ENCODE data around the gene REC114. TPM values are rescaled to one million over a fixed set of nuclear protein-coding genes. Genes with fewer than 3 reads are reported as not detected.

Gene REC114
- total and polyA plus RNA-seq, 2 experiments from 2014 or later: 0.24 TPM; not detected in 1

DNA sequence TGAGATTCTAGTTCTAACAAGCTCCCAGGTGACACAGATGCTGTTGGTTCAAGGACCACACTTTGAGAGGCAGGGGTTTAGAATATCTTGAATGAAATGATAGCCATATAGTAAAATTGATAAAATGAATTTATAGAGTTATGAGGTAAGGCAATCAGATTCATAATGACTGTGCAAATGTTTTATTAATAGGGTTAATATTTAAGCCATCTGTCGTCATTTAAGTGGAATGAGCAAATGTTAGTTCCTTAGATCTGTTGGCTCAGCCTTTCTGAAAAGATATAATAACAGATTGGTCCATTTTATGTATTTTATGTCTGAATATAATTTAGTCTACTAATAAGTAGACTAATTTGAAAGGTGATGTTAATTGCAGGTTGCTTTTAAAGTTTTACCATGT, 12.9 kb downstream of the REC114 start:
- no peak for DNase-seq (ENCODE audit: low spot score)
- Histone ChIP-seq H4K20me1 (ENCODE audit: insufficient read depth, poor library complexity, severe bottlenecking) (no peaks in the 10 kb centered on the region), H3K9me2 (replicated peaks; ENCODE audit: insufficient read depth) (no peaks in the 10 kb centered on the region), H3K79me2 (no peaks in the 10 kb centered on the region), H3K9me3 (ENCODE audit: low read depth) (no peaks in the 10 kb centered on the region), H3K4me2 (no peak overlapping the region), H3K27ac (no peak overlapping the region), H3K4me3 (no peak overlapping the region), H3K36me3 (replicated peaks; ENCODE audit: insufficient read depth, low read depth) (no peaks in the 10 kb centered on the region), H2AFZ (no peak overlapping the region), H3K4me1 (ENCODE audit: insufficient read depth) (no peaks in the 10 kb centered on the region), H3K27me3 (no peaks in the 10 kb centered on the region)
- TF ChIP-seq EZH2phosphoT487 (IDR thresholded peaks at IDR 0.05; ENCODE audit: low read depth, severe bottlenecking, unreplicated experiment) (no peak), EZH2 (IDR thresholded peaks at IDR 0.05; ENCODE audit: borderline replicate concordance) (no peak)
- TF ChIP-seq, protein P1, sequence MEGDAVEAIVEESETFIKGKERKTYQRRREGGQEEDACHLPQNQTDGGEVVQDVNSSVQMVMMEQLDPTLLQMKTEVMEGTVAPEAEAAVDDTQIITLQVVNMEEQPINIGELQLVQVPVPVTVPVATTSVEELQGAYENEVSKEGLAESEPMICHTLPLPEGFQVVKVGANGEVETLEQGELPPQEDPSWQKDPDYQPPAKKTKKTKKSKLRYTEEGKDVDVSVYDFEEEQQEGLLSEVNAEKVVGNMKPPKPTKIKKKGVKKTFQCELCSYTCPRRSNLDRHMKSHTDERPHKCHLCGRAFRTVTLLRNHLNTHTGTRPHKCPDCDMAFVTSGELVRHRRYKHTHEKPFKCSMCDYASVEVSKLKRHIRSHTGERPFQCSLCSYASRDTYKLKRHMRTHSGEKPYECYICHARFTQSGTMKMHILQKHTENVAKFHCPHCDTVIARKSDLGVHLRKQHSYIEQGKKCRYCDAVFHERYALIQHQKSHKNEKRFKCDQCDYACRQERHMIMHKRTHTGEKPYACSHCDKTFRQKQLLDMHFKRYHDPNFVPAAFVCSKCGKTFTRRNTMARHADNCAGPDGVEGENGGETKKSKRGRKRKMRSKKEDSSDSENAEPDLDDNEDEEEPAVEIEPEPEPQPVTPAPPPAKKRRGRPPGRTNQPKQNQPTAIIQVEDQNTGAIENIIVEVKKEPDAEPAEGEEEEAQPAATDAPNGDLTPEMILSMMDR (IDR thresholded peaks at IDR 0.05; ENCODE audit: poor library complexity): no peak
- WGBS (ENCODE audit: low lambda C conversion rate, missing lambda C conversion rate): 84% methylated on average over 1 of the region's 1 CpG

DNA sequence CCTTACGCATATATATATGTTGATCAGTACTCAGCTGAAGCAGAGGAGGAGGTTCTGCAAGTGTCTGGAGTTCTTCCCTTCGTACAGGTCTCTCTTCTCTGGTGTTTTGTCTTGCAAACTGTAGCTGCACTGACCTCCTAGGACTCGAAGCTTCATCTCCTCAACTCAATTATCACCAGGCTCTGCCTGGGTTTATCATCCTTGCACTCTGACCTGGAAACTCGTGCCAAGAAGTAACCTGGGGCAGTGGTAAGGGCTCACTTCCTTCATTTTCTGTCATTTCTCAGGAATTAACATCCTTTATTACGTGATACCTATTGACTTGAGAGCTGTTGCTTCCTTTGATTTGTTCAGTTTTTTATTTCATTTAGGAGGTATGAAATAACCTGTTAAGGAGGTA, 14.4 kb downstream of the REC114 start:
- DNase-seq (ENCODE audit: low spot score): no peak
- no peaks in the 10 kb centered on the region for H3K9me3 ChIP-seq (ENCODE audit: low read depth)

DNA sequence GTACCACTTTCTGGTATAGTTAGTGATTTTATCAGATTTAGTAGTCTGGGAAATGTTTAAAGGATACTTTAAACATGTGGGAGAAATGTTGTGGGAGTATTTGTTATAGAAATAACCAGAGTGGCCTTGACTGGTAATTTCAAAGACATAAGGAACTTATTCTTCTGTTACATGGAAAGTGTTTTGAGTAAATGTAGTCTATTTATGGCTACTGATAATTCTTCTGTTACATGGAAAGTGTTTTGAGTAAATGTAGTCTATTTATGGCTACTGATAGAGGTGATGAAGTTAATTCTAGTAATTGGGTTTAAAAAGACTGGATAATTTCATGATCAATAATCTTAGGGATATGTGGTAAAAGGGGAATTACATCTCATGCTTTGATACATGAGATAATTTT, 17.7 kb downstream of the REC114 start:
- Histone ChIP-seq H3K27me3 (no peaks in the 10 kb centered on the region), H2AFZ (no peak overlapping the region), H3K79me2 (no peaks in the 10 kb centered on the region), H3K9me3 (ENCODE audit: low read depth) (no peaks in the 10 kb centered on the region), H3K9me2 (replicated peaks; ENCODE audit: insufficient read depth) (no peaks in the 10 kb centered on the region), H4K20me1 (ENCODE audit: insufficient read depth, poor library complexity, severe bottlenecking) (no peaks in the 10 kb centered on the region), H3K36me3 (replicated peaks; ENCODE audit: insufficient read depth, low read depth) (no peaks in the 10 kb centered on the region), H3K27ac (no peak overlapping the region), H3K4me3 (no peak overlapping the region), H3K4me2 (no peak overlapping the region), H3K4me1 (ENCODE audit: insufficient read depth) (no peaks in the 10 kb centered on the region)
- DNase-seq (ENCODE audit: low spot score): no peak
- no peak for TF ChIP-seq EZH2phosphoT487 (IDR thresholded peaks at IDR 0.05; ENCODE audit: low read depth, severe bottlenecking, unreplicated experiment)
- no peak for TF ChIP-seq EZH2 (IDR thresholded peaks at IDR 0.05; ENCODE audit: borderline replicate concordance)
- TF ChIP-seq, protein P1 (IDR thresholded peaks at IDR 0.05; ENCODE audit: poor library complexity): no peak

More for the DNA sequence above, 14.4 kb downstream of the REC114 start:
- Histone ChIP-seq H3K4me2 (no peak overlapping the region), H3K4me1 (ENCODE audit: insufficient read depth) (no peaks in the 10 kb centered on the region), H3K4me3 (no peak overlapping the region), H3K27me3 (no peaks in the 10 kb centered on the region), H4K20me1 (ENCODE audit: insufficient read depth, poor library complexity, severe bottlenecking) (no peaks in the 10 kb centered on the region), H3K36me3 (replicated peaks; ENCODE audit: insufficient read depth, low read depth) (no peaks in the 10 kb centered on the region), H3K79me2 (no peaks in the 10 kb centered on the region), H2AFZ (no peak overlapping the region), H3K9me2 (replicated peaks; ENCODE audit: insufficient read depth) (no peaks in the 10 kb centered on the region), H3K27ac (no peak overlapping the region)
- 66% methylated on average over 5 of the region's 5 CpGs for WGBS (ENCODE audit: low lambda C conversion rate, missing lambda C conversion rate)
- TF ChIP-seq, protein P1 (IDR thresholded peaks at IDR 0.05; ENCODE audit: poor library complexity): no peak
- TF ChIP-seq EZH2 (IDR thresholded peaks at IDR 0.05; ENCODE audit: borderline replicate concordance) (no peak), EZH2phosphoT487 (IDR thresholded peaks at IDR 0.05; ENCODE audit: low read depth, severe bottlenecking, unreplicated experiment) (no peak)

DNA sequence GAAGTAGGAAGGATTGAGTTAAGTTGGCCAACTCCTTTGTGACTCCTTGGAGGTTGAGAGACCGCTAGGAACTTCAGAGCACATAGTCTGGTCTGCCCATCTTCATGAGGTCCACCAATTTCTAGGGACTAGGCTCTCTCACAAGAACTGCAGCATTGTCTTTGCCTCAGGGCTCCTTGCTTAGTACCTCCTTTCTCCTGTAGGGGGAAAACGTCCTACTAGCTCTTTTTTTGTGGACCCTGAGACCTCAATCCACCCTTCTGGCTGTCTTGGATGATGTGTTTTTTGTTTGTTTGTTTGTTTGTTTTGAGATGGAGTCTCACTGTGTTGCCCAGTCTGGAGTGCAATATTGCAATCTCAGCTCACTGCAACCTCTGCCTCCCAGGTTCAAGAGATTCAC, 21.6 kb downstream of the REC114 start:
- no peaks in the 10 kb centered on the region for H3K79me2 ChIP-seq
- H3K27ac ChIP-seq: no peak overlapping the region
- no peak for DNase-seq (ENCODE audit: low spot score)
- H3K4me2 ChIP-seq: no peak overlapping the region
- no peak overlapping the region for H3K4me3 ChIP-seq
- H3K9me3 ChIP-seq (ENCODE audit: low read depth): no peaks in the 10 kb centered on the region
- no peaks in the 10 kb centered on the region for H3K9me2 ChIP-seq (replicated peaks; ENCODE audit: insufficient read depth)
- no peaks in the 10 kb centered on the region for H3K36me3 ChIP-seq (replicated peaks; ENCODE audit: insufficient read depth, low read depth)
- TF ChIP-seq EZH2phosphoT487 (IDR thresholded peaks at IDR 0.05; ENCODE audit: low read depth, severe bottlenecking, unreplicated experiment) (no peak), EZH2 (IDR thresholded peaks at IDR 0.05; ENCODE audit: borderline replicate concordance) (no peak)
- TF ChIP-seq, protein P1 (IDR thresholded peaks at IDR 0.05; ENCODE audit: poor library complexity): no peak
- WGBS (ENCODE audit: low lambda C conversion rate, missing lambda C conversion rate): 59% methylated on average over 2 of the region's 2 CpGs
- H3K27me3 ChIP-seq: peaks cover 9% of the 10 kb centered on the region
- H3K4me1 ChIP-seq (ENCODE audit: insufficient read depth): no peaks in the 10 kb centered on the region
- no peaks in the 10 kb centered on the region for H4K20me1 ChIP-seq (ENCODE audit: insufficient read depth, poor library complexity, severe bottlenecking)
- H2AFZ ChIP-seq: no peak overlapping the region
